ENCODE results near the gene TMPRSS7.
A peak's percentile ranks its signal among the peaks of the same experiment; 100 is the strongest.

Gene TMPRSS7

DNA sequence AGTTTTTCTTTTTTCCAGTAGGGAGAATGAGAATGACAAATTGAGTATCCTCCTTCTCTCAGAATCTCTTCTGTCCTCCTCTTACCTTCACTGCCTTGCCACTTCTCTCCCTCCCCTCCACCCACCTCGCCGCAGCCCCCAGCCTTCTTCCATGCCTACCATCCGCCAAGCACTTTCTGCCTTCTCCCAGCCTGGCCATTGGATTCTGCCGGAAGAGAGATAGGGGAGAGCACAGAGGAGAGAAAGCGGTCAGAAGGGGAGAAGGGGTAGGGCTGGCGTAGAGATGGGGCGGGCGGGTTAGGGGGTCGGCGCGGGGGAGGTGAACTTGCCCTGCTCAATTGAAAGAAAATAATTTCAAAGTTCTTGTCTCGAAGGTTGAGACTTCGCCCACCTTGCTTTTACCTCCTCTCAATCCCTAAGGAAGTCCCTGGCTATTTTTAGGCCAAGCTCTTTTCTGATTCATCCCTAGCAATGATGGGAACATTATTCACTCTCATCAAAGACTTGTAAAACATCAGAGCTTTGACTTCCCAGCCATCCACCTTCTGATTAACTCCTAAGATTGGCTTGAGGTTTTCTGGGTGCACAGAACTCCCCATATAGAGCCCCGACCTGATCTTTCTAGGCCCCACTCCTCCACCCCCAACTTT lies 52.5 kb downstream of the TMPRSS7 start:
- Histone ChIP-seq H3K36me3 (ENCODE audit: control insufficient read depth in 1 of 2, insufficient read depth in 2 of 2, low read depth in 1 of 2, low read length in 2 of 2) (no peaks in the 10 kb centered on the region), H3K4me1 (ENCODE audit: control insufficient read depth, insufficient read depth, low read depth, low read length) (peaks cover 20% of the 10 kb centered on the region), H4K91ac (ENCODE audit: low read length) (no peak overlapping the region), H3K4me2 (ENCODE audit: low read length, poor library complexity, severe bottlenecking) (peak overlapping the region; percentile 90), H3K4ac (ENCODE audit: low read depth in 1 of 2, low read length in 2 of 2) (peak overlapping the region in 1 of 2 experiments; percentile 57), H2BK15ac (ENCODE audit: low read depth, poor library complexity, severe bottlenecking) (no peak overlapping the region), H2AK5ac (ENCODE audit: low read length, severe bottlenecking) (no peak overlapping the region), H3K9ac (ENCODE audit: low read length) (peak overlapping the region; percentile 83), H3K23ac (ENCODE audit: low read length in 2 of 2) (no peak overlapping the region), H2BK12ac (ENCODE audit: low read length in 2 of 2) (peak overlapping the region in 1 of 2 experiments; percentile 2), H3K14ac (ENCODE audit: low read length in 2 of 2) (no peak overlapping the region), H3K9me3 (ENCODE audit: control insufficient read depth, low read length) (no peaks in the 10 kb centered on the region), H3K27ac (ENCODE audit: low read length, poor library complexity, severe bottlenecking) (peak overlapping the region; percentile 64), H3K79me1 (replicated peaks; ENCODE audit: low read length, poor library complexity, severe bottlenecking) (peaks cover 3% of the 10 kb centered on the region), H3K27me3 (ENCODE audit: control insufficient read depth in 1 of 2, insufficient read depth in 1 of 2, low read length in 2 of 2) (peaks cover 0 to 6% of the 10 kb centered on the region in 2 experiments), H3K4me3 (ENCODE audit: insufficient read depth in 1 of 2, low read depth in 1 of 2, low read length in 2 of 2) (peak overlapping the region; percentile 74 to 80), H4K8ac (ENCODE audit: low read length) (no peak overlapping the region), H2AFZ (ENCODE audit: low read depth, low read length) (no peak overlapping the region), H2BK120ac (ENCODE audit: low read depth, low read length) (no peak overlapping the region), H3K18ac (ENCODE audit: low read depth in 1 of 2, low read length in 2 of 2) (no peak overlapping the region), H2BK5ac (ENCODE audit: low read depth, low read length, poor library complexity, severe bottlenecking) (no peak overlapping the region)
- DNase-seq = peak; percentile 48
- WGBS = 30% methylated on average over 3 of the region's 14 CpGs

DNA sequence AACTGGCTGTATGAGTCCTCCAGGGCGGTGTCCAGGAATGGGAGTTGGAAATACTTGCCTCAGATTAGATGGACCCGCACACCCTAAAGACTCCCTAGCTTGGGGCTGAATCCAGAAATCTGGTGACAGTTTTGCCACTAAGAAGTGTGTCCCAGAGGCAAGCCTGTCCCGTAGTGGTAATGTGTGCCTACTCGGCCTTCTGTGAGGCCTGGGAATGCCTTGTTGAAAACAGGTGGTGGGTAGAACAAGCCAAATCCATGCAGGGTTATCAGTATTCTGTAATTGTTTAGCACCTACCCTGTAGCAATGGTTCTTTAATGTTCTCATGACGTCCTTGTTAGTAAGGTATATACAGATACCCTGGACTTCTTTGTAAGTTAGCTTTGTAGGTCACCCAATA lies 53.2 kb downstream of the TMPRSS7 start:
- Histone ChIP-seq H2BK5ac (ENCODE audit: low read depth, low read length, poor library complexity, severe bottlenecking) (peak overlapping the region; percentile 10), H4K91ac (ENCODE audit: low read length) (no peak overlapping the region), H3K4me3 (ENCODE audit: insufficient read depth in 1 of 2, low read depth in 1 of 2, low read length in 2 of 2) (peak overlapping the region in 1 of 2 experiments; percentile 46), H3K14ac (ENCODE audit: low read length in 2 of 2) (no peak overlapping the region), H3K4me1 (ENCODE audit: control insufficient read depth, insufficient read depth, low read depth, low read length) (peaks cover 20% of the 10 kb centered on the region), H2BK120ac (ENCODE audit: low read depth, low read length) (no peak overlapping the region), H2BK12ac (ENCODE audit: low read length in 2 of 2) (no peak overlapping the region), H3K18ac (ENCODE audit: low read depth in 1 of 2, low read length in 2 of 2) (no peak overlapping the region), H3K36me3 (ENCODE audit: control insufficient read depth in 1 of 2, insufficient read depth in 2 of 2, low read depth in 1 of 2, low read length in 2 of 2) (no peaks in the 10 kb centered on the region), H2BK15ac (ENCODE audit: low read depth, poor library complexity, severe bottlenecking) (no peak overlapping the region), H3K4me2 (ENCODE audit: low read length, poor library complexity, severe bottlenecking) (peak overlapping the region; percentile 90), H3K27me3 (ENCODE audit: control insufficient read depth in 1 of 2, insufficient read depth in 1 of 2, low read length in 2 of 2) (peaks cover 0 to 6% of the 10 kb centered on the region in 2 experiments), H3K9me3 (ENCODE audit: control insufficient read depth, low read length) (no peaks in the 10 kb centered on the region), H4K8ac (ENCODE audit: low read length) (no peak overlapping the region), H3K9ac (ENCODE audit: low read length) (no peak overlapping the region), H3K4ac (ENCODE audit: low read depth in 1 of 2, low read length in 2 of 2) (no peak overlapping the region), H2AFZ (ENCODE audit: low read depth, low read length) (no peak overlapping the region), H3K27ac (ENCODE audit: low read length, poor library complexity, severe bottlenecking) (peak overlapping the region; percentile 24), H3K79me1 (replicated peaks; ENCODE audit: low read length, poor library complexity, severe bottlenecking) (peaks cover 3% of the 10 kb centered on the region), H2AK5ac (ENCODE audit: low read length, severe bottlenecking) (peak overlapping the region; percentile 94), H3K23ac (ENCODE audit: low read length in 2 of 2) (no peak overlapping the region)
- WGBS = 81% methylated on average over 5 of the region's 5 CpGs
- DNase-seq = no peak

DNA sequence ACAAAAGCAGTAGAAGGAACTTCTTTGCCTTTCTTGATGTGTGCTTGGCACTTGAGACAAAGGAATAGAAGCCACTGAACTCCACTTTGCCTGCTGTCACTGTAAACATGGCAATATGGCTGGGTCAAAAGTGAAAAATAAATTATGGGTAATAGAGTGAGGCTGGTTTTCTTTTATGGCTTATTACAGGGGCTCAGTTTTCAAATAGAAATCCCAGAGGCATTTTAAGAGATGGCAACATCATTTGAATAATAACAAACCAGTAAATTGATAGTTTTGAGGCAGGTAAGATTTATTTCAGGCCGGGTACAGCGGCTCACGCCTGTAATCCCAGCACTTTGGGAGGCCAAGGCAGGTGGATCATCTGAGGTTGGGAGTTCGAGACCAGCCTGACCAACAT lies 54.4 kb downstream of the TMPRSS7 start:
- Histone ChIP-seq H2BK5ac (ENCODE audit: low read depth, low read length, poor library complexity, severe bottlenecking) (no peak overlapping the region), H3K4ac (ENCODE audit: low read depth in 1 of 2, low read length in 2 of 2) (no peak overlapping the region), H3K4me3 (ENCODE audit: insufficient read depth in 1 of 2, low read depth in 1 of 2, low read length in 2 of 2) (no peak overlapping the region), H4K8ac (ENCODE audit: low read length) (no peak overlapping the region), H3K4me2 (ENCODE audit: low read length, poor library complexity, severe bottlenecking) (no peak overlapping the region), H4K91ac (ENCODE audit: low read length) (no peak overlapping the region), H2AFZ (ENCODE audit: low read depth, low read length) (no peak overlapping the region), H2AK5ac (ENCODE audit: low read length, severe bottlenecking) (no peak overlapping the region), H3K14ac (ENCODE audit: low read length in 2 of 2) (no peak overlapping the region), H2BK120ac (ENCODE audit: low read depth, low read length) (no peak overlapping the region), H3K9ac (ENCODE audit: low read length) (no peak overlapping the region), H3K27me3 (ENCODE audit: control insufficient read depth in 1 of 2, insufficient read depth in 1 of 2, low read length in 2 of 2) (peaks cover 0 to 6% of the 10 kb centered on the region in 2 experiments), H3K36me3 (ENCODE audit: control insufficient read depth in 1 of 2, insufficient read depth in 2 of 2, low read depth in 1 of 2, low read length in 2 of 2) (peaks cover 0 to 2% of the 10 kb centered on the region in 2 experiments), H3K79me1 (replicated peaks; ENCODE audit: low read length, poor library complexity, severe bottlenecking) (peaks cover 3% of the 10 kb centered on the region), H3K27ac (ENCODE audit: low read length, poor library complexity, severe bottlenecking) (no peak overlapping the region), H2BK15ac (ENCODE audit: low read depth, poor library complexity, severe bottlenecking) (no peak overlapping the region), H3K23ac (ENCODE audit: low read length in 2 of 2) (no peak overlapping the region), H3K4me1 (ENCODE audit: control insufficient read depth, insufficient read depth, low read depth, low read length) (peaks cover 23% of the 10 kb centered on the region), H2BK12ac (ENCODE audit: low read length in 2 of 2) (no peak overlapping the region), H3K9me3 (ENCODE audit: control insufficient read depth, low read length) (no peaks in the 10 kb centered on the region), H3K18ac (ENCODE audit: low read depth in 1 of 2, low read length in 2 of 2) (no peak overlapping the region)
- no peak for DNase-seq
- WGBS = 69% methylated on average over 4 of the region's 4 CpGs

DNA sequence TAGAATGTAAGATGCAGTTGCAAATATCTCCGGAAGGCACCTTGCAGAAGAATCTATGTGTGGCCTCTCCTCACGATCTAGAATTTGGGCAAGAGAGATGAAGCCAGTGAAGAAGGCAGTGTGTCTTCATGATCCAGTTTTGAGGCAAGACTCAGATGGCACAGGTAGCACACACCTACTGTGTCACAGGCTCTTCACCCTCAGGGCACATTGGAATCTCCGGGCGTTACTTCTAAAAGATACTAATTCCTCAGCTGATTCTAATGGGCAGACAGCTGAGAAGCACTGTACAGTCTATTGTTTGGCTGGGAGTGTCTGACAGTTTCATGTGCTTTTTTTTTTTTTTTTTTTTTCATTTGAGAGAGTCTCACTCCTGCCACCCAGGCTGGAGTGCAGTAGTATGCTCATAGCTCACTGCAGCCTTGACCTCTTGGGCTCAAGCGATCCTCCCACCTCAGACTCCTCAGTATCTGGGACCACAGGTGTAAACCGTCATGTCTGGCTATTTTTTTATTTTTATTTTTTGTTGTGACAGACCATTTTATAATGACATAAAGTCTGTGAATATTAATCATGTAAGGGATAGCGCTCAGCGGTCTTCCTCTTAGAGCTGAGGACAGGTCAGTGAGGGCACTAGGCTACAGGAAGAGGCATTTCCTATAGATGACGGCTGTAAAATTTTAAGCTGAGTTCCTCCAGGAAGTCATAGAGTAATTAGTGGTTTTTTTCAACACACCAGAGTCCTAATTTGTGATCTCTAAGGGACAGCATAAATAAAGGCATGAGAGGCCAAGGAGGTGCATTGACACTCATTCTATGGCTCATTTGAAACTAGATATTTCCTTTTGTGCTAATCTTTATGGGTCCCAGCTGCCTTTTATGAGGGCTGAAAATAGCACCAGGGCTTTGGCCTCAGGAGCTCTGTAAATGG lies 55.7 kb downstream of the TMPRSS7 start:
- no peak overlapping the region for H2AK5ac ChIP-seq (ENCODE audit: low read length, severe bottlenecking)
- no peak overlapping the region for H2AFZ ChIP-seq (ENCODE audit: low read depth, low read length)
- WGBS = 45% methylated on average over 5 of the region's 9 CpGs
- H3K9me3 ChIP-seq (ENCODE audit: control insufficient read depth, low read length) = no peaks in the 10 kb centered on the region
- H3K4ac ChIP-seq (ENCODE audit: low read depth in 1 of 2, low read length in 2 of 2) = no peak overlapping the region
- peak overlapping the region; percentile 26 for H3K4me2 ChIP-seq (ENCODE audit: low read length, poor library complexity, severe bottlenecking)
- DNase-seq = no peak
- no peak overlapping the region for H2BK12ac ChIP-seq (ENCODE audit: low read length in 2 of 2)
- no peak overlapping the region for H3K4me3 ChIP-seq (ENCODE audit: insufficient read depth in 1 of 2, low read depth in 1 of 2, low read length in 2 of 2)
- H3K36me3 ChIP-seq (ENCODE audit: control insufficient read depth in 1 of 2, insufficient read depth in 2 of 2, low read depth in 1 of 2, low read length in 2 of 2) = peaks cover 0 to 6% of the 10 kb centered on the region in 2 experiments
- peaks cover 9% of the 10 kb centered on the region for H3K79me1 ChIP-seq (replicated peaks; ENCODE audit: low read length, poor library complexity, severe bottlenecking)
- peak overlapping the region in 1 of 2 experiments; percentile 52 for H3K18ac ChIP-seq (ENCODE audit: low read depth in 1 of 2, low read length in 2 of 2)
- no peak overlapping the region for H2BK15ac ChIP-seq (ENCODE audit: low read depth, poor library complexity, severe bottlenecking)
- peak overlapping the region; percentile 36 for H3K27ac ChIP-seq (ENCODE audit: low read length, poor library complexity, severe bottlenecking)
- H3K4me1 ChIP-seq (ENCODE audit: control insufficient read depth, insufficient read depth, low read depth, low read length) = peaks cover 23% of the 10 kb centered on the region
- no peak overlapping the region for H2BK5ac ChIP-seq (ENCODE audit: low read depth, low read length, poor library complexity, severe bottlenecking)
- no peak overlapping the region for H3K14ac ChIP-seq (ENCODE audit: low read length in 2 of 2)
- H2BK120ac ChIP-seq (ENCODE audit: low read depth, low read length) = no peak overlapping the region
- no peak overlapping the region for H4K8ac ChIP-seq (ENCODE audit: low read length)
- no peak overlapping the region for H4K91ac ChIP-seq (ENCODE audit: low read length)
- H3K27me3 ChIP-seq (ENCODE audit: control insufficient read depth in 1 of 2, insufficient read depth in 1 of 2, low read length in 2 of 2) = peaks cover 0 to 6% of the 10 kb centered on the region in 2 experiments
- no peak overlapping the region for H3K9ac ChIP-seq (ENCODE audit: low read length)
- no peak overlapping the region for H3K23ac ChIP-seq (ENCODE audit: low read length in 2 of 2)

All from mesenchymal stem cell (in vitro differentiated cells and primary cell).